Panc1 (cell line): ENCODE results near the gene OAS2. TPM values are rescaled to one million over a fixed set of nuclear protein-coding genes. Genes with fewer than 3 reads are reported as not detected.

ENCODE experiments used
- ATAC-seq: fragments of 200-7000 bp; cut with Tn5 transposase; 2 replicates; pipeline ENCODE4 v1.9.1; 2020; ENCODE audit warnings: mild to moderate bottlenecking, moderate library complexity
- BruUV-seq: library from RNA; stranded (reverse); fragments of 400-500 nt; replicated peaks from 2 replicates; lab custom pipeline; 2021; lab: Mats Ljungman, UMichigan
- CTCF ChIA-PET: fragments of 300-600 bp; sonication (Branson Sonifier 250); formaldehyde crosslinking; loops from one replicate; lab custom pipeline; 2022; ENCODE audit warnings: antibody characterized with exemption; lab: Charles Lee
- POLR2A ChIA-PET: fragments of 300-600 bp; sonication (Branson Sonifier 250); formaldehyde crosslinking; loops from one replicate; lab custom pipeline; 2022; ENCODE audit warnings: antibody characterized with exemption; lab: Charles Lee
- DNase-seq: peaks from one replicate; pipeline ENCODE4 v3.0.0-alpha.2; 2010; ENCODE audit warnings: low read depth, low spot score
- H3K27ac ChIP-seq: 2 replicates; pipeline ENCODE4 v1.5.1; 2011; ENCODE audit warnings: mild to moderate bottlenecking, low read length, inconsistent platforms
- H3K27me3 ChIP-seq: fragments of 200-500 bp; sonication (Bioruptor generic); 2 replicates; pipeline ENCODE4 v1.6.0; 2014; ENCODE audit warnings: low read length, inconsistent platforms; ENCODE audit not compliant: control insufficient read depth, insufficient read depth
- H3K36me3 ChIP-seq: fragments of 200-500 bp; sonication (Bioruptor generic); 2 replicates; pipeline ENCODE4 v1.5.1; 2014; ENCODE audit warnings: inconsistent platforms, mild to moderate bottlenecking, low read length, moderate library complexity; ENCODE audit not compliant: control insufficient read depth, insufficient read depth
- H3K4me1 ChIP-seq: 2 replicates; pipeline ENCODE4 v1.5.1; 2011; ENCODE audit warnings: inconsistent platforms, mild to moderate bottlenecking, low read length, moderate library complexity; ENCODE audit not compliant: control insufficient read depth, insufficient read depth
- H3K4me3 ChIP-seq, 2 experiments: 2 replicates each; pipeline ENCODE4 v1.5.1; 2011 to 2012; ENCODE audit warnings: low read depth in 2 of 2, low read length in 2 of 2, mild to moderate bottlenecking in 2 of 2, inconsistent platforms in 1 of 2, moderate library complexity in 1 of 2
- H3K9me3 ChIP-seq: fragments of 200-500 bp; sonication (Bioruptor generic); 2 replicates; pipeline ENCODE4 v1.5.1; 2014; ENCODE audit warnings: low read depth, mild to moderate bottlenecking, inconsistent platforms, low read length, moderate library complexity; ENCODE audit not compliant: control insufficient read depth, insufficient read depth
- CTCF ChIP-seq: fragments of 450-650 bp; IDR thresholded peaks from 2 replicates; pipeline ENCODE4 v1.5.1; 2017; ENCODE audit warnings: mild to moderate bottlenecking
- POLR2AphosphoS5 ChIP-seq: IDR thresholded peaks from 2 replicates; pipeline ENCODE4 v1.6.1; 2012; ENCODE audit warnings: mild to moderate bottlenecking, low read depth, low read length, moderate library complexity
- REST ChIP-seq, 2 experiments: IDR thresholded peaks; 2 replicates each; pipeline ENCODE4 v1.6.1; 2011 to 2012; ENCODE audit warnings: low read depth in 2 of 2, control low read depth in 1 of 2, low read length in 1 of 2, mild to moderate bottlenecking in 1 of 2, moderate library complexity in 1 of 2; ENCODE audit not compliant: insufficient read depth in 1 of 2
- SIN3A ChIP-seq: IDR thresholded peaks from 2 replicates; pipeline ENCODE4 v1.6.1; 2012; ENCODE audit warnings: low read depth, mild to moderate bottlenecking, low read length, moderate library complexity, borderline replicate concordance; ENCODE audit not compliant: insufficient read depth
- TCF7L2 ChIP-seq: IDR thresholded peaks from 2 replicates; pipeline ENCODE4 v1.6.1; 2011; ENCODE audit warnings: mild to moderate bottlenecking, low read depth, low read length, inconsistent platforms
- in situ Hi-C: cut with HindIII; loops from 2 replicates; pipeline ENCODE4 v1.10.0; 2016; ENCODE audit warnings: low sequenced_read_pairs, low pct_unique_long_range_greater_than_20kb
- intact Hi-C: fragments of 100-400 bp; cut with micrococcal nuclease; formaldehyde crosslinking; loops from one replicate; pipeline ENCODE4 v1.10.0; 2022; ENCODE audit not compliant: unreplicated experiment
- total RNA-seq: library from RNA; stranded (reverse); gene quantifications from one replicate; pipeline ENCODE4 v1.2.1, GENCODE V29; 2021; ENCODE audit not compliant: unreplicated experiment

OAS2 gene
- total RNA-seq, 1 experiment from 2014 or later, result 2.7 TPM

GRCh38 chr12:113058553-113058952, 80.2 kb downstream of the OAS2 start:
- CTCF ChIA-PET, result no interaction called here

GRCh38 chr12:113059071-113059595, 80.8 kb downstream of the OAS2 start:
- ChIA-PET CTCF (no interaction called here), POLR2A (no interaction called here)
- in situ Hi-C loops, result loop anchor here (25.0 kb wide), 1 partner anchor 103 kb away; no protein-coding TSS in a partner anchor
- no peak overlapping the region for H3K27ac ChIP-seq
- intact Hi-C loops, result no loop called here
- H3K9me3 ChIP-seq, result no peaks in the 10 kb centered on the region
- H3K4me3 ChIP-seq, result no peak overlapping the region
- no peak for ATAC-seq
- TF ChIP-seq SIN3A (no peak), REST (IDR thresholded peaks at IDR 0.05; ENCODE audit: insufficient read depth in 1 of 2, low read depth in 2 of 2, low read length in 1 of 2) (no peak), TCF7L2 (no peak), POLR2AphosphoS5 (no peak), CTCF (no peak)
- no peak for DNase-seq
- no peaks in the 10 kb centered on the region for H3K4me1 ChIP-seq
- no TSS peak for BruUV-seq
- no peaks in the 10 kb centered on the region for H3K36me3 ChIP-seq
- H3K27me3 ChIP-seq, result peaks cover 13% of the 10 kb centered on the region; the same call in 1 of the 2 replicates

More at GRCh38 chr12:113058553-113058952, 80.2 kb downstream of the OAS2 start:
- intact Hi-C loops (no loop called here), in situ Hi-C loops (loop anchor here (25.0 kb wide), 1 partner anchor 104 kb away; no protein-coding TSS in a partner anchor)
- Histone ChIP-seq H3K27ac (no peak overlapping the region), H3K9me3 (no peaks in the 10 kb centered on the region), H3K4me1 (no peaks in the 10 kb centered on the region), H3K36me3 (no peaks in the 10 kb centered on the region), H3K27me3 (peaks cover 14% of the 10 kb centered on the region; the same call in 1 of the 2 replicates), H3K4me3 (no peak overlapping the region)
- POLR2A ChIA-PET, result no interaction called here
- TF ChIP-seq TCF7L2 (no peak), SIN3A (no peak), CTCF (no peak), POLR2AphosphoS5 (no peak), REST (IDR thresholded peaks at IDR 0.05; ENCODE audit: insufficient read depth in 1 of 2, low read depth in 2 of 2, low read length in 1 of 2) (no peak)
- ATAC-seq, result no peak
- DNase-seq, result no peak
- BruUV-seq, result no TSS peak
